ENCODE data around the gene GRXCR2. TPM values are rescaled to one million over a fixed set of nuclear protein-coding genes. Genes with fewer than 3 reads are reported as not detected.

GRXCR2 gene
- total RNA-seq, 1 donor, result not detected

GRCh38 chr5:145854651-145855258 lies 18.1 kb downstream of the GRXCR2 start:
- peak; percentile 65 for DNase-seq (ENCODE audit: low read depth)
- TF ChIP-seq, protein P1, sequence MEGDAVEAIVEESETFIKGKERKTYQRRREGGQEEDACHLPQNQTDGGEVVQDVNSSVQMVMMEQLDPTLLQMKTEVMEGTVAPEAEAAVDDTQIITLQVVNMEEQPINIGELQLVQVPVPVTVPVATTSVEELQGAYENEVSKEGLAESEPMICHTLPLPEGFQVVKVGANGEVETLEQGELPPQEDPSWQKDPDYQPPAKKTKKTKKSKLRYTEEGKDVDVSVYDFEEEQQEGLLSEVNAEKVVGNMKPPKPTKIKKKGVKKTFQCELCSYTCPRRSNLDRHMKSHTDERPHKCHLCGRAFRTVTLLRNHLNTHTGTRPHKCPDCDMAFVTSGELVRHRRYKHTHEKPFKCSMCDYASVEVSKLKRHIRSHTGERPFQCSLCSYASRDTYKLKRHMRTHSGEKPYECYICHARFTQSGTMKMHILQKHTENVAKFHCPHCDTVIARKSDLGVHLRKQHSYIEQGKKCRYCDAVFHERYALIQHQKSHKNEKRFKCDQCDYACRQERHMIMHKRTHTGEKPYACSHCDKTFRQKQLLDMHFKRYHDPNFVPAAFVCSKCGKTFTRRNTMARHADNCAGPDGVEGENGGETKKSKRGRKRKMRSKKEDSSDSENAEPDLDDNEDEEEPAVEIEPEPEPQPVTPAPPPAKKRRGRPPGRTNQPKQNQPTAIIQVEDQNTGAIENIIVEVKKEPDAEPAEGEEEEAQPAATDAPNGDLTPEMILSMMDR (IDR thresholded peaks at IDR 0.05; ENCODE audit: insufficient read depth, low read depth, low read length), result no peak
- no peak overlapping the region for H3K4me3 ChIP-seq (ENCODE audit: low read depth, low read length)

GRCh38 chr5:145853781-145854376 lies 18.9 kb downstream of the GRXCR2 start:
- no peak for DNase-seq (ENCODE audit: low read depth)
- H3K4me3 ChIP-seq (ENCODE audit: low read depth, low read length), result no peak overlapping the region
- TF ChIP-seq, protein P1 (IDR thresholded peaks at IDR 0.05; ENCODE audit: insufficient read depth, low read depth, low read length), result no peak

GRCh38 chr5:145852990-145853389 lies 19.8 kb downstream of the GRXCR2 start:
- TF ChIP-seq, protein P1 (IDR thresholded peaks at IDR 0.05; ENCODE audit: insufficient read depth, low read depth, low read length), result no peak
- DNase-seq (ENCODE audit: low read depth), result no peak
- no peak overlapping the region for H3K4me3 ChIP-seq (ENCODE audit: low read depth, low read length)

DNA sequence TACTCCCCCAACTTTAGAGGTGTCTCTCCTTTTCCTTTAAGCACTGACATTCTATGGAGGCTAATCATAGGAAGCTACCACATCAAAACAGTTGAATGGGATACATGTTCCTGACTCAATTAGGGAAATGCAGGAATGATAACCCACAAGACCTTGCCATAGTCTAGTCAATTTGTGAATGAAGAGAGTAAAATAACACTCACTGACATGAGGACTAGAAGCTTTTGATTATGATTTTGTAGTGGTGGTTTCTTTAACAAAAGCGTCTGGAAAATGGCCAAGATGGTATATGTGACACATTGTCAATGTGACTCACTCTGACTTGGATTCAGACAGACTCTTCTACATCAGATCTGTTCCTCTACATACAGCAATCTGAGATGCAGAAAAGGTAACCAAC lies 24.0 kb downstream of the GRXCR2 start:
- no peak for DNase-seq (ENCODE audit: low read depth)
- TF ChIP-seq, protein P1 (IDR thresholded peaks at IDR 0.05; ENCODE audit: insufficient read depth, low read depth, low read length), result no peak
- no peak overlapping the region for H3K4me3 ChIP-seq (ENCODE audit: low read depth, low read length)

DNA sequence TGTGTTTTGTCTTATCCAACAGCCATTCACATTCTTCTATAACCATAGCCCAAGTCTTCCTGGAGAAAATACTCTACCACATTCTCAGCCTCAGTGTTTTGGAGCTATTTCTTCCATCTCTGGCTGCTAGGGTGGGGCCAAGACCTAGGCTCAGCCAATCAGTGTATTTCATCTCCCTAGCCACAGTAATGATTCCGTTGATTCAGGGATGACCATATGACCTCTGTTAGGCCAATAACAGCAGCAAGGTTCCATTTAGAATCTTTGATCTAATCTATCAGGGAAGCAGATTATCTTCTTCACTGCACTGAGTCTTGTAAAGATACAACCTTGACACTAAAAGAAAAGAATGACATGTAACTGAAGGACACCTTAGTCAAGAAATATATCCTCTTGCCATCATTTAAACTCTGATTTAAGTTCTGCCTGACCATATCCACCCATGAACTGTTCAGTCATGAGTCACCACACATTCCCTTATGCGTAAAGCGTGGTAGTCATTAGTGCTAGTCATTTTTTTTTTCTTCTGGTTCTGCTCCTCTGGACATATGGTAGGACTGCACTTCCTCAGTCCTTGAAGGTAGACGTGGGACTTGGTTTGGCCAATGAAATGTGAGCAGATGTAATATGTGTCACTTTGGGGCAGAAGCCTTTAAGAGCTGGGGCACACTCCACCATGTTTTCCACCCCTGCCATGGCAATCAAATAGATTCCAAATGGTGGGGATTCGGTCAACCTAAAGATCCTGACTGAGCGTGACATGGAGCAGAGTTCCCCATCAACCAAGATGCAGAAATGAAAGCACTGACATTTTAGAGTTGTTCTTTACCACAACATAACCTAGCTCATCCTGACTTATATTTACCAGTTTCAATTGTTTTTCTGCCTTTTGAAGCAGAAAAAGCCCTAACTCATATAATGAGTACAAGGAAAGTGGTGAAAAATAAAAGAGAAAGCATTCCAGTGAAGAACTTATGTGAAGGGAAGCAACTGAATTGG lies 25.0 kb downstream of the GRXCR2 start:
- TF ChIP-seq, protein P1 (IDR thresholded peaks at IDR 0.05; ENCODE audit: insufficient read depth, low read depth, low read length), result no peak
- no peak overlapping the region for H3K4me3 ChIP-seq (ENCODE audit: low read depth, low read length)
- peak; percentile 42 for DNase-seq (ENCODE audit: low read depth)

GRCh38 chr5:145846081-145846480 lies 26.7 kb downstream of the GRXCR2 start:
- TF ChIP-seq, protein P1 (IDR thresholded peaks at IDR 0.05; ENCODE audit: insufficient read depth, low read depth, low read length), result no peak
- DNase-seq (ENCODE audit: low read depth), result no peak
- H3K4me3 ChIP-seq (ENCODE audit: low read depth, low read length), result no peak overlapping the region
